ENCODE data around the gene ACSL3.

ACSL3 gene

GRCh38 chr2:222964376-222965031 lies 103.7 kb downstream of the ACSL3 start:
- H3K4me3 ChIP-seq (ENCODE audit: low read length), result no peak overlapping the region
- DNase-seq (ENCODE audit: low read depth), result no peak
- TF ChIP-seq CTCF (conservative IDR thresholded peaks at IDR 0.05; ENCODE audit: low read length), result no peak

- TF ChIP-seq CTCF (conservative IDR thresholded peaks at IDR 0.05; ENCODE audit: low read length), result no peak
- no peak for DNase-seq (ENCODE audit: low read depth)
- no peak overlapping the region for H3K4me3 ChIP-seq (ENCODE audit: low read length)
These were observed 104.7 kb downstream of the ACSL3 start for GRCh38 chr2:222965555-222965954.

DNA sequence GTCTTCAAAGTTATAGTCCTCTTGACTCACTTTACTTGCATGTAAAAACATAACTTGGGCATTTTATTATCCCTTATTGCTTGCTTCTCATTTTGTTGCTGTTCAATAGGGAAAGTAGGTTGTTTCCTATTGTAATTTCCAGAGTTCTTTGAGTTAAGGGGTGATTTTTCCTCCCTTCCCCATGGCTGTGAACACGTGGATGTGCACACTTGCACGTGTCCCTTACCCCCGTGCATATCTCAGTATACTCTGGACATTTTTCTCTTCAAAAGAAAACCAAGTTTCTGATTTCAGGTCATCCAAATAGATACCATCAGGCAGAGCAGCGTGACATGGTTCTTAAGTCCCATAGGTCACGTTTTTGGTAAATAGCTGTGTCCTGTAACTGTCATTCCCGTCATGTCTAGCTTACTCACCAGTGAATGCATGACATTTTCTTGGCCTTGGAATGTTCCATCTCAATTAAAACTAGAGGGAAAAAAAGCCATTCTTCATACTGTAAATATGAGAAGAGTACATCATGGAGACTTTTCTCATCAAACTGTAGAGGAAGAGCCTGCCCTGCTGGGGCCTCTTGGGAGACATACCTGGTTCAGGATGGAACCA lies 107.8 kb downstream of the ACSL3 start:
- no peak overlapping the region for H3K4me3 ChIP-seq (ENCODE audit: low read length)
- DNase-seq (ENCODE audit: low read depth), result no peak
- no peak for TF ChIP-seq CTCF (conservative IDR thresholded peaks at IDR 0.05; ENCODE audit: low read length)

DNA sequence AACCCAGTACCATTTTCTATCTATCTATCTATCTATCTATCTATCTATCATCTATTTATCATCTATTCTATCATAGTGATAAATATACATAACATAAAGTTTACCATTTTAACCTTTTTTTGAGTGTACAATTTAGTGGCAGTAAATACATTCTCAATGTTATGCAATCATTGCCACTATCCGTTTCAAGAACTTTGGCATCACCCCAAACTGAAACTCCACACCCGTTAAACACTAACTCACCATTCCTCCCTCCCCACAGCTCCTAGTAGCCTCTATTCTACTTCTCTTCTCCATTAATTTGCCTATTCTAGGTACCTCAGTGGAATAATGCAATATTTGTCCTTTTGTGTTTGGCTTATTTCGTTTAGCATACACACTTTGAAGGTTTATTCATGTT lies 108.7 kb downstream of the ACSL3 start:
- H3K4me3 ChIP-seq (ENCODE audit: low read length), result no peak overlapping the region
- TF ChIP-seq CTCF (conservative IDR thresholded peaks at IDR 0.05; ENCODE audit: low read length), result no peak
- DNase-seq (ENCODE audit: low read depth), result peak; percentile 76

DNA sequence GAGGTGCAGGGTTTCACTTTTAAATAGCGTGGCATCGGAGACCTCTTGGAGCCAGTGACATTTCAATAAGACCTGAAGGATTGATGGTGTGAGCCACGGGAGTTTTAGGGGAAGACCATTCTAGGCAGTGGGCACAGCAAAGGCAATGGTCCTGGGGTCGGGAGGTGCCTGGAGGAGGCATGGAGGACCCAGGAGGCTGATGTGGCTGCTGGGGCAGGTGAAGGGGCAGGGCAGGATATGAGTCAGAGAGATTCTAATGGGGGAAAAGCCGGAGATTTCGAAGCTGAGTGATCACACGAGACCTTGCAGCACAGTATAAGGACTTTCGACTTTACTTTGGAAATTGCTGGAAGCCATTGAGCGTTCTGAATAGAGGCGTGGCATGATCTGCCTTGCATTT lies 111.6 kb downstream of the ACSL3 start:
- DNase-seq (ENCODE audit: low read depth), result no peak
- no peak for TF ChIP-seq CTCF (conservative IDR thresholded peaks at IDR 0.05; ENCODE audit: low read length)
- no peak overlapping the region for H3K4me3 ChIP-seq (ENCODE audit: low read length)

DNA sequence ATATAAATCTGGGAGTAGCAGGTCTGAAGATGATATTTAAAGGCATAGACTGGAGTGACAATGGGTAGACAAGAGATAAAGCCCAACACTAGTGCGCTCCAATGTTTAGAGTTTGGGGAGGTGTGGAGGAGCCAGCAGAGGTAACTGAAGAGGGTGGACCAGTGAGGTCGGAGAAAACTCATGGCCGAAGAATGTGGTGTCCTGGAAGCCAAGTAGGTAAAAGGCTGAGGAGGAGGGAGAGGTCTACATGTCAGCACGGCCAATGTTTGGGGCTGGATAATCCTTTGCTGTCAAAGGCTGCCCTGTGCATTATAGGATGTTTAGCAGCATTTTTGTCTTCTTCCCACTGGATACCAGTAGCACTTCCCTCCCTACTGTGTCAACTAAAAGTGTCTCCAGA lies 112.4 kb downstream of the ACSL3 start:
- no peak for TF ChIP-seq CTCF (conservative IDR thresholded peaks at IDR 0.05; ENCODE audit: low read length)
- DNase-seq (ENCODE audit: low read depth), result no peak
- no peak overlapping the region for H3K4me3 ChIP-seq (ENCODE audit: low read length)

DNA sequence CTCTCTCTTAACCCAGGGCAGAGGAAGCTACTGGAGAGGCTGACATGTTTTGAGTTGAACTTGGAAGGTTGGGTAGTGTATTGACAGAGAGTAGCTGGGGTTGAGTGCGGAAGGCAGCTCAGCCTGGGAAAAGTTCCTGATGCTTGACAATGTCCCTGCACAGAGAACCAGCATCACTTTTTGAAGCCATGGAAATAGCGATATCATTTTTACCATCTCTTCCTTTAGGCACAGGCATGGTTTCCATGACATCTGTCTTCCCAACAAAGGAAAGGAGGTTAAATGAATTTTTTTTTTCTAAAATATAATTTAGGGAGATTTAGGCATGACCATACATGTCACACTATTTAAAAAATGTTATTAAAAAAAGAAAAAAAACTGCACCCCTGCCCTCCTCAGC lies 112.9 kb downstream of the ACSL3 start:
- DNase-seq (ENCODE audit: low read depth), result no peak
- no peak for TF ChIP-seq CTCF (conservative IDR thresholded peaks at IDR 0.05; ENCODE audit: low read length)
- H3K4me3 ChIP-seq (ENCODE audit: low read length), result no peak overlapping the region

All from AG10803 (cell line).